Stimulated activated CD8-positive, alpha-beta memory T cell treated with anti-CD3 and anti-CD28 coated beads, Interleukin-15, amount 100 ng/mL, for 24 hours (primary cell): ENCODE measurements around the gene TNFRSF18.
A peak's percentile ranks its signal among the peaks of the same experiment; 100 is the strongest.

ENCODE experiments used
- DNase-seq: peaks from one replicate; pipeline ENCODE4 v3.0.0-alpha.2; 2020; ENCODE audit warnings: low read depth

TNFRSF18 gene

GRCh38 chr1:1164701-1165451 lies 41.5 kb downstream of the TNFRSF18 start:
- no peak for DNase-seq

GRCh38 chr1:1164361-1164700 lies 42.1 kb downstream of the TNFRSF18 start:
- DNase-seq = no peak

GRCh38 chr1:1163538-1164070 lies 42.8 kb downstream of the TNFRSF18 start:
- DNase-seq = no peak

GRCh38 chr1:1162597-1163537 lies 43.5 kb downstream of the TNFRSF18 start:
- DNase-seq = no peak

- no peak for DNase-seq
Measured at GRCh38 chr1:1161683-1162079, 44.7 kb downstream of the TNFRSF18 start.

GRCh38 chr1:1161078-1161682 lies 45.2 kb downstream of the TNFRSF18 start:
- no peak for DNase-seq

- DNase-seq = no peak
Measured at GRCh38 chr1:1160281-1160930, 46.0 kb downstream of the TNFRSF18 start.

- DNase-seq = no peak
Measured at GRCh38 chr1:1157914-1158710, 48.3 kb downstream of the TNFRSF18 start.

- peak; percentile 33 for DNase-seq
Measured at GRCh38 chr1:1157426-1157913, 48.9 kb downstream of the TNFRSF18 start.

- DNase-seq = no peak
Measured at GRCh38 chr1:1157033-1157365, 49.4 kb downstream of the TNFRSF18 start.

- no peak for DNase-seq
Measured at GRCh38 chr1:1156140-1157032, 50.0 kb downstream of the TNFRSF18 start.

- DNase-seq = no peak
Measured at GRCh38 chr1:1155258-1155657, 51.1 kb downstream of the TNFRSF18 start.

GRCh38 chr1:1153874-1154273 lies 52.5 kb downstream of the TNFRSF18 start:
- DNase-seq = no peak
